ENCODE results near the gene ANKUB1. TPM values are rescaled to one million over a fixed set of nuclear protein-coding genes. Genes with fewer than 3 reads are reported as not detected.

Gene ANKUB1
- total and polyA plus RNA-seq, 3 donors from 2014 or later: 0.56 to 3.3 (median 2.5) TPM

- H3K36me3 ChIP-seq (ENCODE audit: low read depth, missing control alignments): no peaks in the 10 kb centered on the region
- intact Hi-C loops (cut with DNase I; ENCODE audit: low total_unique reads): no loop called here
- H3K27me3 ChIP-seq: no peaks in the 10 kb centered on the region
- TF ChIP-seq CTCF (IDR thresholded peaks at IDR 0.05) (no peak), POLR2A (IDR thresholded peaks at IDR 0.05) (no peak)
- H3K4me3 ChIP-seq: no peak overlapping the region
- no peak for DNase-seq
- H3K9me3 ChIP-seq: no peaks in the 10 kb centered on the region
- no peaks in the 10 kb centered on the region for H3K4me1 ChIP-seq
- H3K27ac ChIP-seq: no peak overlapping the region
- WGBS, 2 donors: 77 to 88% methylated on average over 2 of the region's 2 CpGs
Observed at GRCh38 chr3:149790268-149790667, 2.1 kb downstream of the ANKUB1 start.

- TF ChIP-seq CTCF (IDR thresholded peaks at IDR 0.05) (no peak), POLR2A (IDR thresholded peaks at IDR 0.05) (no peak)
- WGBS, 2 donors: 87 to 88% methylated on average over 5 of the region's 5 CpGs
- H3K27ac ChIP-seq: peak overlapping the region in 1 of 2 donors; percentile 38
- no peak for DNase-seq
- H3K27me3 ChIP-seq: no peaks in the 10 kb centered on the region
- H3K36me3 ChIP-seq (ENCODE audit: low read depth, missing control alignments): no peaks in the 10 kb centered on the region
- intact Hi-C loops (cut with DNase I; ENCODE audit: low total_unique reads): no loop called here
- no peak overlapping the region for H3K4me3 ChIP-seq
- no peaks in the 10 kb centered on the region for H3K9me3 ChIP-seq
- H3K4me1 ChIP-seq: no peaks in the 10 kb centered on the region
Observed at GRCh38 chr3:149784064-149784704, 8.2 kb downstream of the ANKUB1 start.

DNA sequence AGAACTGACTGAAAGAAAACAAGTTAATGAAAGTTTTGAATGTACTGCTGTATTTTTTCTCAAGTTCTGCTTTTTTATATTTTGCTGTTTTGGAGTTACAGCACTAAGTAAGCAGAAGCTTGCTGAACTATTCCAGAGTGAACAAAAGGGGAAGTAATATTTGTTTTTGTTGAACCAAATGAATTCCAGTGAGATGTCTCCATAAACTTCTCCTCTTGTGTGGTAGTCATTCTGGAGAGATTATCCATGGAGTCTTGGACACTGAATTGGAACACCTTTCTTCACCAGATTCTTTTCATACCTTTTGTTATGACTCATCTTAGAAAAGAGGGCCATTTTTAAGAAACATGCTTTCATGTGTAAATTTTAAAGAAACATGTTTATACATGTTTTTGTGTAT lies 8.8 kb downstream of the ANKUB1 start:
- Histone ChIP-seq H3K36me3 (ENCODE audit: low read depth, missing control alignments) (no peaks in the 10 kb centered on the region), H3K27ac (peak overlapping the region in 1 of 2 donors; percentile 38), H3K4me1 (no peaks in the 10 kb centered on the region), H3K9me3 (no peaks in the 10 kb centered on the region), H3K27me3 (no peaks in the 10 kb centered on the region), H3K4me3 (no peak overlapping the region)
- intact Hi-C loops (cut with DNase I; ENCODE audit: low total_unique reads): no loop called here
- no peak for DNase-seq
- no peak for TF ChIP-seq CTCF (IDR thresholded peaks at IDR 0.05)
- no peak for TF ChIP-seq POLR2A (IDR thresholded peaks at IDR 0.05)

GRCh38 chr3:149781741-149782140 lies 10.6 kb downstream of the ANKUB1 start:
- H3K27ac ChIP-seq: no peak overlapping the region
- 90 to 94% methylated on average over 3 of the region's 3 CpGs for WGBS, 2 donors
- no peaks in the 10 kb centered on the region for H3K27me3 ChIP-seq
- H3K36me3 ChIP-seq (ENCODE audit: low read depth, missing control alignments): no peaks in the 10 kb centered on the region
- DNase-seq: no peak
- no peaks in the 10 kb centered on the region for H3K9me3 ChIP-seq
- intact Hi-C loops (cut with DNase I; ENCODE audit: low total_unique reads): no loop called here
- TF ChIP-seq CTCF (IDR thresholded peaks at IDR 0.05) (no peak), POLR2A (IDR thresholded peaks at IDR 0.05) (no peak)
- H3K4me1 ChIP-seq: no peaks in the 10 kb centered on the region
- no peak overlapping the region for H3K4me3 ChIP-seq

DNA sequence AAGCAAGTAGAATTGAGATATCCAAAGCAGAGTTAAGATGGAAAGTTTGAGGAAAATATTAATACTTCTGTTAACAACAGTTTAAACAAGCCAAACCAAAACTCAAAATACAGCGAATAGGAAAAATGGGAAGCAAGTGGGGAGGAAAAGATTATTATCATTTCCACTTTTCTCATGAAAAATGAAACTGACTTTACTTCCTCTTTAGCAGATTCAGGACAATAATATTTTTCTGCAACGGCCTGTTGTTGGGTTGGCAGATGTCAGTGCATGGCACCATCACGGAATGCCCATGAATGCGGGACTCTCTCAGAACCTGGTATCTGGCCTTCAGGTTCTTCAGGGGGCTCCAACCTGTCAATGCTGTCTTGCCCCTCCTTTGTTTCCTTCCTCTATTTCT lies 11.1 kb downstream of the ANKUB1 start:
- Histone ChIP-seq H3K4me3 (no peak overlapping the region), H3K4me1 (no peaks in the 10 kb centered on the region), H3K27me3 (no peaks in the 10 kb centered on the region), H3K27ac (no peak overlapping the region), H3K36me3 (ENCODE audit: low read depth, missing control alignments) (no peaks in the 10 kb centered on the region), H3K9me3 (no peaks in the 10 kb centered on the region)
- 76% methylated on average over 4 of the region's 4 CpGs for WGBS, 2 donors
- intact Hi-C loops (cut with DNase I; ENCODE audit: low total_unique reads): no loop called here
- no peak for TF ChIP-seq POLR2A (IDR thresholded peaks at IDR 0.05)
- TF ChIP-seq CTCF (IDR thresholded peaks at IDR 0.05): no peak
- no peak for DNase-seq

Data from testis (tissue), 3 donors.